Smooth muscle cell (in vitro differentiated cells): ENCODE measurements around the gene SH2D6. TPM values are rescaled to one million over a fixed set of nuclear protein-coding genes. Genes with fewer than 3 reads are reported as not detected.

Source experiments
- DNase-seq: peaks from one replicate; lab custom pipeline; 2025; ENCODE audit not compliant: unreplicated experiment; lab: John Stamatoyannopoulos, UW
- H2AFZ ChIP-seq: fragments of 200-600 bp; sonication (generic); 2 replicates; pipeline ENCODE4 v1.6.0; 2016; ENCODE audit warnings: antibody characterized with exemption, low read depth, mild to moderate bottlenecking
- H3F3A ChIP-seq: fragments of 200-600 bp; sonication (generic); 2 replicates; pipeline ENCODE4 v1.6.0; 2017; ENCODE audit warnings: antibody characterized with exemption, low read depth
- H3K27ac ChIP-seq: fragments of 200-600 bp; sonication (generic); 2 replicates; pipeline ENCODE4 v1.5.1; 2016; ENCODE audit warnings: low read depth, mild to moderate bottlenecking
- H3K27me3 ChIP-seq: fragments of 200-600 bp; sonication (generic); 2 replicates; pipeline ENCODE4 v1.6.1; 2016; ENCODE audit warnings: low read depth, mild to moderate bottlenecking
- H3K36me3 ChIP-seq: fragments of 200-600 bp; sonication (generic); 2 replicates; pipeline ENCODE4 v1.5.1; 2016; ENCODE audit warnings: low read depth
- H3K4me1 ChIP-seq: fragments of 200-600 bp; sonication (generic); 2 replicates; pipeline ENCODE4 v1.5.1; 2016; ENCODE audit warnings: low read depth
- H3K4me2 ChIP-seq: fragments of 200-600 bp; sonication (generic); 2 replicates; pipeline ENCODE4 v1.6.0; 2016; ENCODE audit warnings: mild to moderate bottlenecking
- H3K4me3 ChIP-seq: fragments of 200-600 bp; sonication (generic); 2 replicates; pipeline ENCODE4 v1.5.1; 2016; ENCODE audit warnings: mild to moderate bottlenecking
- H3K79me2 ChIP-seq: fragments of 200-600 bp; sonication (generic); 2 replicates; pipeline ENCODE4 v1.6.0; 2016; ENCODE audit warnings: low read depth, mild to moderate bottlenecking
- H3K9ac ChIP-seq: fragments of 200-600 bp; sonication (generic); 2 replicates; pipeline ENCODE4 v1.6.0; 2016; ENCODE audit warnings: low read depth
- H3K9me3 ChIP-seq: fragments of 200-600 bp; sonication (generic); replicated peaks from 2 replicates; pipeline ENCODE4 v1.5.1; 2016; ENCODE audit warnings: low read depth
- H4K20me1 ChIP-seq: fragments of 200-600 bp; sonication (generic); 2 replicates; pipeline ENCODE4 v1.6.0; 2016; ENCODE audit warnings: low read depth
- CTCF ChIP-seq: fragments of 200-600 bp; sonication (generic); IDR thresholded peaks from 2 replicates; pipeline ENCODE4 v1.5.1; 2017; ENCODE audit warnings: borderline replicate concordance, mild to moderate bottlenecking, antibody characterized with exemption; ENCODE audit not compliant: insufficient read depth, poor library complexity, severe bottlenecking
- WGBS: methylation state at CpG from one replicate; pipeline ENCODE4 v1.1.7; 2016; ENCODE audit warnings: low lambda C conversion rate; 5-methylcytosine and 5-hydroxymethylcytosine counted together
- polyA plus RNA-seq: library from polyadenylated mRNA; unstranded; fragments of >200 nt; fragmentation: Nextera tagmentation; extraction: Ambion mirVana; gene quantifications from 2 replicates; pipeline ENCODE4 v1.2.1, GENCODE V29; 2016
- total RNA-seq: library from RNA; depleted of rRNA; stranded (reverse); fragments of >200 nt; gene quantifications from 2 replicates; pipeline ENCODE4 v1.2.3, GENCODE V29; 2014

Gene SH2D6
- total and polyA plus RNA-seq, 2 experiments from 2014 or later = not detected

DNA sequence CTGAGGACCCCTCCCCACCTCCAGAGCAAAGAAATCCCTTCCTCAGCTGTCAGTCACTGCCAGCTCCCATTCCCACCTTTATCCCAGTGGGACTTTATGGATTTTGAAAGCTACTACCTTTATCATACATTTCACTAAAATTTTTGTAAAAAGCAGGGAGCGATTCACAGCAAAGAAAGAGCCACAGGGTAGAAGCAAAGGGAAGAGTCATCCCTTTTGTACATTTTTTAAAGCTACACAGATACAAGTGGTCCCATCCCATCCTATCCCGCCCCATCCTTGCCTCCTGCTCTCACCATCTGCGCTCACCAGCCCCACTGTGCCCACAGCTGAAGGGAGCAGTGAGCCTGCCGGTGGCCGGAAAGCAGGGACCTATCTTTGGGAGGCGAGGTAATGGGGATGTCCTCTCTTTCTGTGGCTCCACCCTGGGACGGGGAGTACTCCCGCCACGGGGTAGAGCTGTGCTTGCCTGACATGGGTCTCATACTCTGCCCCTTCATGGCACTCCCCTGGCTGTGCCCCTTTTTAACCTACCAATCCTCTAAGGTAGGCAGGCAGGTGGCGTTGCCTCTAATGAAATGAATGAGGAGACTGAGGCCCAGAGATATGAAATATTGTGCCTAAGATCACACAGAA, 13.2 kb downstream of the SH2D6 start:
- Histone ChIP-seq H3F3A (no peaks in the 10 kb centered on the region), H4K20me1 (no peaks in the 10 kb centered on the region), H3K4me2 (peak overlapping the region; percentile 67), H2AFZ (peak overlapping the region; percentile 51), H3K4me3 (no peak overlapping the region), H3K27ac (peak overlapping the region; percentile 42), H3K4me1 (peaks cover 21% of the 10 kb centered on the region), H3K9ac (no peak overlapping the region), H3K36me3 (no peaks in the 10 kb centered on the region), H3K9me3 (no peaks in the 10 kb centered on the region), H3K79me2 (no peaks in the 10 kb centered on the region), H3K27me3 (no peaks in the 10 kb centered on the region)
- TF ChIP-seq CTCF = no peak
- WGBS = 81% methylated on average over 10 of the region's 10 CpGs
- DNase-seq = no peak

DNA sequence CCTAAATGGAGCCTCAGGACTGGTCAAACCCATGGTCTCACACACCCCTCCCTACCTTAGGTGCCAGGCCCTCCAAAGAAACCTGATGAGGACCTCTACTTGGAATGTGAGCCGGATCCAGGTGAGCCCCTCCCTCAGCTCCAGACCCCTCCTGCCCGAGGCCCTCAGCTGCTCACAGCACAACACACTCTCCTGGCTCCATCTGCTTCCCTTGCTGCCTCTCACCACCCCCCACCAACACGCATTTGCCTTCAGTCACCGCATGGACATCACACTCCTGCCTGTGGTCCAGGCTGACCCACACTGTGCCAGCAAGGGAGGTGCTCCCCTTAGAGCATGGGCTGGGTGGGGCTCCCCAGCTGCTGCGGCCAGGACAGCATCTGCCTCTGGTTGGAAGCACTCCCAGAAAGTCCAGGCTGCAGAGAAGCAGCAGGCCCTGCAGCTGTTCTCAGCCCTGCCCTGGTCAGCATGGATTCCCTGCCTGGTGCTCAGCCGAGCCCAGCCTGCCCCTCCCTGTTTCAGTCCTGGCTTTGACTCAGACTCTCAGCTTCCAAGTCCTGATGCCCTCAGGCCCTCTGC, 15.1 kb downstream of the SH2D6 start:
- Histone ChIP-seq H2AFZ (no peak overlapping the region), H3K9ac (no peak overlapping the region)
- 48% methylated on average over 6 of the region's 6 CpGs for WGBS

DNA sequence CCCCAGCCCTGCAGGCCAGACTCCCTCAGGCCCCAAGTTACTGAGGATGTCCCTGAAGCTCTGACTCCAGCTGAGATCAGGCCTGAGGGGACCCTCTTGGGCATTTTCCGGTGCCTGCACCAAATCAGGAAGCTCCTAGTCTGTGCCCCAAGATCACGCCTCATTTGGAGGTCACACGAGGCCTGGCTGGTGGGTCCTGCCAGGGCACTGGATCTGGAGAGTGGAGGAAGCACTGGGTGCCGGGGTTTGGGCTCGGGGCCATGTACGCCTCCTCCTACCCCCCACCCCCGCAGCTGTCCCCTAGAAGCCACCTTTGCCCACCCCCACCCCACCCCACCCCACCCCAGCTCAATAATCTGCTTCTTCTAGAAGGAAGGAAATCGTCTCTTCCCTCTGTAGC, 16.2 kb downstream of the SH2D6 start:
- Histone ChIP-seq H3K4me2 (no peak overlapping the region), H3K36me3 (no peaks in the 10 kb centered on the region), H3K9me3 (no peaks in the 10 kb centered on the region), H3K4me3 (no peak overlapping the region), H3K9ac (no peak overlapping the region), H3F3A (peaks cover 6% of the 10 kb centered on the region), H2AFZ (no peak overlapping the region), H3K27ac (no peak overlapping the region), H4K20me1 (no peaks in the 10 kb centered on the region), H3K4me1 (peaks cover 38% of the 10 kb centered on the region), H3K27me3 (no peaks in the 10 kb centered on the region), H3K79me2 (no peaks in the 10 kb centered on the region)
- TF ChIP-seq CTCF = no peak
- DNase-seq = no peak
- 94% methylated on average over 8 of the region's 8 CpGs for WGBS

More for the DNA sequence above, 15.1 kb downstream of the SH2D6 start:
- no peaks in the 10 kb centered on the region for H3K27me3 ChIP-seq
- H4K20me1 ChIP-seq = no peaks in the 10 kb centered on the region
- no peaks in the 10 kb centered on the region for H3K9me3 ChIP-seq
- peaks cover 35% of the 10 kb centered on the region for H3K4me1 ChIP-seq
- no peak overlapping the region for H3K4me3 ChIP-seq
- TF ChIP-seq CTCF = no peak
- H3K79me2 ChIP-seq = no peaks in the 10 kb centered on the region
- peak overlapping the region; percentile 1 for H3K27ac ChIP-seq
- no peak overlapping the region for H3K4me2 ChIP-seq
- H3K36me3 ChIP-seq = no peaks in the 10 kb centered on the region
- H3F3A ChIP-seq = peaks cover 3% of the 10 kb centered on the region
- peak; percentile 32 for DNase-seq
